ENCODE measurements around the gene MAML1. TPM values are rescaled to one million over a fixed set of nuclear protein-coding genes. Genes with fewer than 3 reads are reported as not detected.

Gene MAML1
- total and polyA plus RNA-seq, 10 of the 15 experiments (the other 5 are each of a cell fraction or from before 2014, with no cell fraction given): 0.42 to 23.9 (median 7.3) TPM

DNA sequence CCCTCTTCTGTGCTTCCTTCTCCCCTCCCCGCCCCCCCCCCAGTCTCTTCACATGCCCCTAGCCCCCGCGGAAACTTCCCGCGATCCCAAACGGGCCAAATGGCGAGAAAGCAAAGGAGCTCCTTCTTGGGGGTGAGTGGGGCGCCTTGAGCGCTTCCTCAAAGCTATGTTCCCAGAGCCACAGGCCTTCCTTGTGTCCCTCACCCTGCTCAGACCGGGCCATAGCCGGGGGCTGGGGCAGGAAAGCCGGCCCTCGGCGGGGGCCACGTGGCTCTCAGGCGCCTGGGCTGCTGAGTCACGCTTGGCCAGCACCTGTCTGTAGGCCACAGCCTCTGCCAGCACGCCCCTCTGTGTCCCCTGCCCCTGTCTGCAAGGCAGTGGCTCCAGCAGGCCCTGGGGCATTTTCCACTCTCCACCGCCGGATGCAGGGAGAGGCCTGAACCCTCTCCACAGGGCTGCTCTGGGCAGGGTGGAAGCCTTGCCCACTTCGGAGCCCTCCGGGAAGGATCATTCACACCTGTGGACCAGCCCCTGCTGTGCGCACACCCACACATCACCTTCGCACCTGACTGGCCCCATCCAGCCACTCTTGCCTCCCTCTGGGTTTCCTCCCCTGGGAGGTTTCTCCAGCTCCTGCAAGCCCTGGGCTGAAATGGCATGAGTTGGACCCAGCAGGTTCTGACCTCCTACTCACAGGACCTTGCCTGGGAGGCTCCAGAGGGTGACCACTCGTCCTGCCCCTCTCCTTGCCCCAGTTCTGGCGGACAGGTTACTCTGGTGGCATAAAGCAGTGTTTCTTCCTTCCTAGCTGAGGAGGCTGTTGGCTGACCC lies 86.9 kb downstream of the MAML1 start:
- ChIA-PET SMC1A (ENCODE audit: uncharacterized antibody, unreplicated experiment) (interaction anchor here (1.0 to 1.6 kb wide), 2 partner anchors 18 to 56 kb away, joined by 3 to 5 read pairs; no protein-coding TSS in a partner anchor), POLR2A (interaction anchor here (0.5 to 2.0 kb wide), 12 partner anchors 8 to 1600 kb away, joined by 3 to 9 read pairs (median 4); no protein-coding TSS in a partner anchor), RAD21 (ENCODE audit: unreplicated experiment) (interaction anchor here (0.8 to 1.8 kb wide), 4 partner anchors 8 to 196 kb away, joined by 3 to 6 read pairs (median 4); partner anchors contain the start of gene HNRNPH1), CTCF (interaction anchor here (1.0 to 2.0 kb wide), 7 partner anchors 8 to 87 kb away, joined by 3 to 6 read pairs (median 5); partner anchors contain the start of gene LTC4S)
- H3K4me3 ChIP-seq: no peak overlapping the region; the same call in 1 of the 2 replicates
- in situ Hi-C loops (cut with MboI) (loop anchor here (10.0 to 25.0 kb wide), 2 partner anchors 993 to 1695 kb away; partner anchors contain the start of gene MGAT1), intact Hi-C loops (cut with micrococcal nuclease; ENCODE audit: unreplicated experiment) (loop anchor here (1.0 to 2.0 kb wide), 2 partner anchors 12 to 39 kb away; partner anchors contain the start of gene MRNIP)
- peaks cover 14% of the 10 kb centered on the region for H4K20me1 ChIP-seq (ENCODE audit: control insufficient read depth, insufficient read depth)
- no TSS peak for BruUV-seq (replicated peaks)
- no peaks in the 10 kb centered on the region for H3K27me3 ChIP-seq (replicated peaks in 1 of 2; ENCODE audit: control insufficient read depth in 2 of 2, insufficient read depth in 2 of 2, low read length in 1 of 2)
- peak overlapping the region; percentile 63 for H3K9ac ChIP-seq (ENCODE audit: control insufficient read depth, insufficient read depth, low read length)
- ATAC-seq (peak; percentile 43), DNase-seq (ENCODE audit: low read depth, low spot score) (no peak), FAIRE-seq (no peak)
- peaks cover 8 to 10% of the 10 kb centered on the region in 2 experiments for H3K36me3 ChIP-seq (ENCODE audit: control insufficient read depth in 2 of 2, insufficient read depth in 2 of 2, low read length in 1 of 2)
- WGBS (ENCODE audit: insufficient coverage, insufficient replicate concordance, low lambda C conversion rate, missing lambda C conversion rate): 25% methylated on average over 20 of the region's 26 CpGs
- H3K27ac ChIP-seq (ENCODE audit: control insufficient read depth, insufficient read depth): peak overlapping the region; percentile 96
- peaks cover 29% of the 10 kb centered on the region for H3K79me2 ChIP-seq (ENCODE audit: control insufficient read depth, insufficient read depth, low read length)
- peak overlapping the region; percentile 99 for H3K4me2 ChIP-seq (ENCODE audit: control insufficient read depth, insufficient read depth)
- H3K4me1 ChIP-seq (ENCODE audit: control insufficient read depth, insufficient read depth, low read length): peaks cover 38% of the 10 kb centered on the region
- H2AFZ ChIP-seq (ENCODE audit: control insufficient read depth, low read depth, low read length): peak overlapping the region; percentile 58; the same call in 1 of the 2 replicates
- no peaks in the 10 kb centered on the region for H3K9me3 ChIP-seq (replicated peaks; ENCODE audit: control insufficient read depth, insufficient read depth, low read length)
- TF ChIP-seq, protein P1, sequence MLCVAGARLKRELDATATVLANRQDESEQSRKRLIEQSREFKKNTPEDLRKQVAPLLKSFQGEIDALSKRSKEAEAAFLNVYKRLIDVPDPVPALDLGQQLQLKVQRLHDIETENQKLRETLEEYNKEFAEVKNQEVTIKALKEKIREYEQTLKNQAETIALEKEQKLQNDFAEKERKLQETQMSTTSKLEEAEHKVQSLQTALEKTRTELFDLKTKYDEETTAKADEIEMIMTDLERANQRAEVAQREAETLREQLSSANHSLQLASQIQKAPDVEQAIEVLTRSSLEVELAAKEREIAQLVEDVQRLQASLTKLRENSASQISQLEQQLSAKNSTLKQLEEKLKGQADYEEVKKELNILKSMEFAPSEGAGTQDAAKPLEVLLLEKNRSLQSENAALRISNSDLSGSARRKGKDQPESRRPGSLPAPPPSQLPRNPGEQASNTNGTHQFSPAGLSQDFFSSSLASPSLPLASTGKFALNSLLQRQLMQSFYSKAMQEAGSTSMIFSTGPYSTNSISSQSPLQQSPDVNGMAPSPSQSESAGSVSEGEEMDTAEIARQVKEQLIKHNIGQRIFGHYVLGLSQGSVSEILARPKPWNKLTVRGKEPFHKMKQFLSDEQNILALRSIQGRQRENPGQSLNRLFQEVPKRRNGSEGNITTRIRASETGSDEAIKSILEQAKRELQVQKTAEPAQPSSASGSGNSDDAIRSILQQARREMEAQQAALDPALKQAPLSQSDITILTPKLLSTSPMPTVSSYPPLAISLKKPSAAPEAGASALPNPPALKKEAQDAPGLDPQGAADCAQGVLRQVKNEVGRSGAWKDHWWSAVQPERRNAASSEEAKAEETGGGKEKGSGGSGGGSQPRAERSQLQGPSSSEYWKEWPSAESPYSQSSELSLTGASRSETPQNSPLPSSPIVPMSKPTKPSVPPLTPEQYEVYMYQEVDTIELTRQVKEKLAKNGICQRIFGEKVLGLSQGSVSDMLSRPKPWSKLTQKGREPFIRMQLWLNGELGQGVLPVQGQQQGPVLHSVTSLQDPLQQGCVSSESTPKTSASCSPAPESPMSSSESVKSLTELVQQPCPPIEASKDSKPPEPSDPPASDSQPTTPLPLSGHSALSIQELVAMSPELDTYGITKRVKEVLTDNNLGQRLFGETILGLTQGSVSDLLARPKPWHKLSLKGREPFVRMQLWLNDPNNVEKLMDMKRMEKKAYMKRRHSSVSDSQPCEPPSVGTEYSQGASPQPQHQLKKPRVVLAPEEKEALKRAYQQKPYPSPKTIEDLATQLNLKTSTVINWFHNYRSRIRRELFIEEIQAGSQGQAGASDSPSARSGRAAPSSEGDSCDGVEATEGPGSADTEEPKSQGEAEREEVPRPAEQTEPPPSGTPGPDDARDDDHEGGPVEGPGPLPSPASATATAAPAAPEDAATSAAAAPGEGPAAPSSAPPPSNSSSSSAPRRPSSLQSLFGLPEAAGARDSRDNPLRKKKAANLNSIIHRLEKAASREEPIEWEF (IDR thresholded peaks at IDR 0.05; ENCODE audit: insufficient replicate concordance, low read depth, low read length): no peak
- TF ChIP-seq TCF12 (IDR thresholded peaks at IDR 0.05; ENCODE audit: low read depth, low read length) (0 out of 2 replicates have a peak, but pooled peaks have one; percentile 6), MEF2B (IDR thresholded peaks at IDR 0.05; ENCODE audit: partially characterized antibody, poor library complexity, severe bottlenecking) (peak; percentile 60), KLF5 (IDR thresholded peaks at IDR 0.05; ENCODE audit: partially characterized antibody) (peak; percentile 21), SUZ12 (IDR thresholded peaks at IDR 0.05; ENCODE audit: unreplicated experiment) (no peak), NR2F1 (conservative IDR thresholded peaks at IDR 0.05) (no peak; the same call in 1 of the 2 replicates), SMARCA5 (IDR thresholded peaks at IDR 0.05) (no peak), ZBED1 (IDR thresholded peaks at IDR 0.05; ENCODE audit: borderline replicate concordance) (no peak), RFX5 (IDR thresholded peaks at IDR 0.05; ENCODE audit: low read depth, low read length) (no peak), PRDM15 (CRISPR knock-in tag; IDR thresholded peaks at IDR 0.05) (peak; percentile 72; the same call in 1 of the 2 replicates)
- TF ChIP-seq, protein P2, sequence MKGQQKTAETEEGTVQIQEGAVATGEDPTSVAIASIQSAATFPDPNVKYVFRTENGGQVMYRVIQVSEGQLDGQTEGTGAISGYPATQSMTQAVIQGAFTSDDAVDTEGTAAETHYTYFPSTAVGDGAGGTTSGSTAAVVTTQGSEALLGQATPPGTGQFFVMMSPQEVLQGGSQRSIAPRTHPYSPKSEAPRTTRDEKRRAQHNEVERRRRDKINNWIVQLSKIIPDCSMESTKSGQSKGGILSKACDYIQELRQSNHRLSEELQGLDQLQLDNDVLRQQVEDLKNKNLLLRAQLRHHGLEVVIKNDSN (IDR thresholded peaks at IDR 0.05; ENCODE audit: borderline replicate concordance, extremely low read length, insufficient read depth, low read depth, low read length): peak; percentile 76
